ENCODE results near the gene NCBP3. TPM values are rescaled to one million over a fixed set of nuclear protein-coding genes. Genes with fewer than 3 reads are reported as not detected.

NCBP3 gene
- total and polyA plus RNA-seq, 9 of the 15 experiments (the other 6 are each of a cell fraction or from before 2014, with no cell fraction given), result 3.1 to 25.5 (median 20.5) TPM

- TF ChIP-seq CCNT2 (IDR thresholded peaks at IDR 0.05; ENCODE audit: borderline replicate concordance, extremely low read depth, insufficient read length, low read depth, low read length) (peak; percentile 67), SAFB (IDR thresholded peaks at IDR 0.05; ENCODE audit: borderline replicate concordance, low read depth, low read length) (peak; percentile 52; the same call in 1 of the 2 replicates), HEY1 (CRISPR knock-in tag; IDR thresholded peaks at IDR 0.05; ENCODE audit: borderline replicate concordance) (peak; percentile 30; the same call in 1 of the 2 replicates), MNT (conservative IDR thresholded peaks at IDR 0.05) (peak in 1 of 2 experiments; percentile 62; a peak in 3 of 4 replicates), E2F6 (IDR thresholded peaks at IDR 0.05; ENCODE audit: borderline replicate concordance in 1 of 2, extremely low read depth in 1 of 2, insufficient read depth in 1 of 2, insufficient read length in 1 of 2, low read depth in 1 of 2, low read length in 1 of 2, poor library complexity in 1 of 2, severe bottlenecking in 1 of 2) (peak; percentile 10 to 59), POLR2G (IDR thresholded peaks at IDR 0.05; ENCODE audit: low read depth, low read length) (peak; percentile 80; the same call in 1 of the 2 replicates), ETS1 (conservative IDR thresholded peaks at IDR 0.05; ENCODE audit: control insufficient read depth, low read depth, low read length) (0 out of 2 replicates have a peak, but pooled peaks have one; percentile 32), POLR2AphosphoS5 (IDR thresholded peaks at IDR 0.05; ENCODE audit: control insufficient read depth, insufficient read depth, low read depth, low read length) (0 out of 2 replicates have a peak, but pooled peaks have one; percentile 16), POLR2A (conservative IDR thresholded peaks at IDR 0.05) (peak; percentile 73), ZBTB9 (CRISPR knock-in tag; IDR thresholded peaks at IDR 0.05) (peak; percentile 69), GMEB1 (CRISPR knock-in tag; IDR thresholded peaks at IDR 0.05) (peak; percentile 53), HOMEZ (CRISPR knock-in tag; IDR thresholded peaks at IDR 0.05) (no peak), TOE1 (IDR thresholded peaks at IDR 0.05; ENCODE audit: borderline replicate concordance) (peak; percentile 70; the same call in 1 of the 2 replicates), TOE1 (CRISPR knock-in tag; IDR thresholded peaks at IDR 0.05; ENCODE audit: borderline replicate concordance, low read depth) (no peak), MXI1 (IDR thresholded peaks at IDR 0.05; ENCODE audit: low read depth, low read length) (no peak)
Observed at GRCh38 chr17:3893003-3893719, 47.1 kb upstream of the NCBP3 start, which contains the start of gene CAMKK1 (continued).
